A549 (cell line): Measurements from ENCODE around the gene TAF3.
A peak's percentile ranks its signal among the peaks of the same experiment; 100 is the strongest.

ENCODE experiments used
- POLR2A ChIP-seq: IDR thresholded peaks from 2 replicates; pipeline ENCODE4 v1.6.1; 2012; ENCODE audit warnings: mild to moderate bottlenecking, low read length
- RAD21 ChIP-seq, 2 experiments: fragments of >200 bp in 1 of 2; sonication (Bioruptor Twin) in 1 of 2; formaldehyde crosslinking in 1 of 2; IDR thresholded peaks in 1 of 2; conservative IDR thresholded peaks in 1 of 2; 2 replicates in 1 of 2; 3 replicates in 1 of 2; pipeline ENCODE4 v1.6.1; 2012 to 2018; ENCODE audit warnings: inconsistent platforms in 1 of 2

GRCh38 chr10:8041992-8042720 lies 223.9 kb downstream of the TAF3 start:
- TF ChIP-seq RAD21 (conservative IDR thresholded peaks at IDR 0.05 in 1 of 2, IDR thresholded peaks at IDR 0.05 in 1 of 2) (no peak), POLR2A (0 out of 2 replicates have a peak, but pooled peaks have one; percentile 9)
